HG03095 (cell line): Measurements from ENCODE around the gene MTUS2.
"Not testable (repeated sequence)": the region's sequence is repeated elsewhere in the genome, so short reads cannot be mapped to it uniquely, and the experiment has no call there.

Experiments used
- ATAC-seq: cut with Tn5 transposase; IDR thresholded peaks from one replicate; pipeline ENCODE4 v1.9.1; 2021; ENCODE audit warnings: moderate library complexity; ENCODE audit not compliant: unreplicated experiment

MTUS2 gene

DNA sequence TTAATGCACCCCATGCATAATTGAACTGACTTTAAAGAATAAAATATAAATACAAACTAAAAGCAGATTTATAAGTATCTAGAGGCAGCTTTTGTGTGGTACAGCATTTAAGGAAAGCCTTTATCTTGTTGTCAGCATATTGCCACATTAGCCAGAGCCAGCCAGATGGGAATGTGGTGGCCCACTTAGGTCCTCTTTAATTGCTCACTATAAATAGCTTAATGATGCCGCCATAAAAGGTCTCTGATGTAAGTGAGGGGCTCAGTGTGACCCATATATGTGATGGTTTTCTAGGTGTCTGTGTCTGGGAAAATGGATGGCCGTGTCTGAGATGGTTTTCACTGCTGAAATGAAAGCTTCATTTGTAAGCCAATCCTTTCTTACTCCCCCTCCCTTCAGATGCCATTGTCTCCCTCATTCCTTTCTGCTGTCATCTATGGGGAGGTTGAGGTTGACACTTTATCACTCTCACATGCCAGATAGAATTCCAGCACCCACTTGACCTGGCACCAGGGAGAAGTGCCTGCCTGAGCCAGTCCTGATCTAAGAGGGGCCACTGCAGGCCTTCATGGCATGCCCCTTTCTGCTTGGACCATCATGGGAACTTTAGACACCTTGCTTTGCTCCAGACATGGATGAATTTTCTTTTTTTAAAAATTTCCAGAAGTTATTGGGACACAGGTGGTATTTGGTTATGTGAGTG lies 135.3 kb downstream of the MTUS2 start:
- ATAC-seq, result no peak

DNA sequence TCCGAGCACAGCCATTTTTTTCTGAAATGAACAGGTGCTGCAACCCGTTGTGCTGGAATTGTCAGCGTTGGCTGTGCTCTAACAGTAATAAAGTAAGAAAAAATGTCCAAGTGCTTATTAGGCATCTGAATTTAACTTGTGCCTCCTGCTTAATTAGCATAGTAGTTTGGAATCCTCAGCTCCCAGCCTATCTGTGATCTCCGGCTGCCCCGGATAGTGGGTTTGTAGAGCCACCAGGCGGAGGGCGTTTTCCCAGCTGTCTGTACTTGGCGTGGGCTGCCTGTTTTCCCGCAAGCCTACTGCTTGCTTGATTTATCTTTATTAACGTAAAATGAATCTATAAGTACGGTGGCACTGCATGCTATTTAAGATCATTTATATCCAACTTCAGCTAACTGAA lies 137.9 kb downstream of the MTUS2 start:
- no peak for ATAC-seq

DNA sequence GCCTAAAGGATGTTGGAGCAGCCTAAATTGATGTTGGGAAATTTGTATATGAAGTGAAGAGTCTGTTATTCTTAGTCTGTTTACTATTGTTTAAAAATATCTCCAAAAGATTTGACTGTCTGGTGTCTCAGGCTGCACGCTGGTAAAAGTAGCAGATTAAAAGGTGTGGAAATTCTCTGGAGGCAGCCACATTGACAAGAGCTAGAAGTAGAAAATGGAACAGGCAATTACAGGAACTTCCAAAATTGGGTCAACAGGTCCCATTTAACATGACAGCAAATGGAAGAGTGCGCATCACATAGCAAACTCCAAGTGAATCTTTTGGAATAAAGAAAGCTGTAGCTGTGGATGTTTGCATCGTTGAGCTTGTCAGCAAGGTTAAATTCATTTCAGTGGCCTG lies 138.3 kb downstream of the MTUS2 start:
- no peak for ATAC-seq

DNA sequence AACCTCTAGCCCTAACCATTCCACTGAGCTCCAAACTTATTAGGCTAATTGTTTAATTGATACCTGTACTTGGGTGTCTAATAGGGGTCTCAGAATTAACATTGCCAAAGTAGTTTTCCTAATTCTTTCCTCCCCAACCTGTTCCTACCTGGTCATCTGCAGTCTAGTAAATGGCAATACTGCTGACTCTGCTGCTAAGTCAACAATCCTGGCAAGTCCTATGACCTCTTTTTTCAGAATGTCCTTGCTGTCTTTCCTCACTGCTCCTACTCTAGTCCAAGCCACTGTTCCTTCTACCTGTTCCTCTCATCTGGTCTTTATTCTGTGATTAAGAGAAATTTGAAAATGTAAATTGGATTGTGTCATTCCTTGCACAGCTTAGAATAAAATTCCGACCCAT lies 143.9 kb downstream of the MTUS2 start:
- ATAC-seq, result no peak

DNA sequence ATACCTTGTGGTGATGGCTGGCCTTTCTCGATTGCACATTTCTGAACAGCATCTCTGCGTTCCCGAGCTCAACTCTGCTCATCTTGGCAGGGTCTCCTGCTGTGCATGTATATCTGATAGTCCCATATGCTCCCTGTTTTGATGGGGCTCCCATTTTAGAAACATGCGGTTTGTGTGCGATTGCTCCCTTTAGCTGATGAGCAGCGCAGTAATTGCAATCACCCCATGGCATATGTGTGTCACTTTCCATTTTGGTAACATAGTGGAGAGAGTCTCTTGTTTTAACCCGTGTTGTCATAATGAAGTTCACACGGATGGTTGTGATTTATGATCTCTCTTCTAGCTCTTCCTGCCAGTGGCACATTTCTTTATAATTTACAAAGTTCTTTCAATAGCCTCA lies 144.7 kb downstream of the MTUS2 start:
- no peak for ATAC-seq

DNA sequence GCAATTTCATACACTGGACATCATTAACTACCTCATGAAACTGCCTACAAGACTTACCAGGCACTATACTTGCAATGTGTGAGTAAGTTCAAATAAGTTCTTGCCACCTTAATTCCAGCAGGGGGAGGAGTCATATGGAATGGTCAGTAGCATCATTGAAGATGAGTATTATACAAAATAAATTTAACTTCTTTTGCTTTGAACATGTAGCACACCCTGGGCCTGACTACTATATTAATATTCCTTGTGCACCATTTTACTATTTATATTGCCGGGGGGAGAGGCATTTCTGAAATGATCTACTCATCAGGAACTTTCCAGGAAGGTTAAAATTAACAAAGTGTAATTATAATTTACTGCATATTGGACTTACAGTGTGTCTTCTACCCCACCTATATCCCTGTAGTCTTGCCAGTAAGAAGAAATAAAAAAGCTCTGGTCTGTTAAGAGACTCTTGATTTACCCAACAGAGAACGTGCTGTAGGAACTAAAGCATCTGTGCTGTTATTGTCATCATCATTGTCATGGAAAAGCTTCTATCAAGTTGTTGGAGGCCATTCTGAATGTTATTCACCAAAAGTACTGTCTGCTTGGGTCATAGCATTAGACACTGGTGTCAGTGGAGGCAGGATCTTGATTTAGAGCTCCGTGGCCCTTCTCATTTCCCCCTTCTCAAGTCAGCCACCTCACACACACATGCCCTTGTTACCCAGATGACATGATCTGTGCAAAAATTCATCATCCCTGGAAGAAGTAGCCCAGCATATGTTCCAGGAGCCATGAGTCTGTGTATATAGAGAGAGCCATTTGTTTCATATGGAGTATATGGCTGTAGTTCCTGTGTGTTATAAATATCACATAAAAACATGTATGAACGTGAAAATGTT lies 147.1 kb downstream of the MTUS2 start:
- ATAC-seq, result no peak

DNA sequence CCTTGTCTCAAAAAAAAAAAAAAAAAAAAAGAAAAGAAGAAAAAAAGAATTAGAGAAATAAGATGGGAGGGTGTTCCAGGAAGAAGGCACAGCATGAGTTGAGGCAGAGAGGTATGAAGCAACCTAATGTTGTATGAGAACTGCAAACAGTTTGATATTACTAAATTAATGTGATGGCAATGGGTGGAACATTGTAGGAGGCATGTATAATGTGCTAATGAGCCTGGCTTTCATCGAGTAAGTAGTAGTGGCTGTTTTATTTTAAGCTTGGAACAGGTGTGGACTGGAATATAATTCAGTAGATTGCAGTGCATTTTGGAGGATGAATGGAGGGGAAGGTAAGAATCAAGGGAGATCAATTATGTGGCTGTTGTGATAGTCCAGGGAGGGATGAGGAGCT lies 156.1 kb downstream of the MTUS2 start:
- no peak for ATAC-seq

DNA sequence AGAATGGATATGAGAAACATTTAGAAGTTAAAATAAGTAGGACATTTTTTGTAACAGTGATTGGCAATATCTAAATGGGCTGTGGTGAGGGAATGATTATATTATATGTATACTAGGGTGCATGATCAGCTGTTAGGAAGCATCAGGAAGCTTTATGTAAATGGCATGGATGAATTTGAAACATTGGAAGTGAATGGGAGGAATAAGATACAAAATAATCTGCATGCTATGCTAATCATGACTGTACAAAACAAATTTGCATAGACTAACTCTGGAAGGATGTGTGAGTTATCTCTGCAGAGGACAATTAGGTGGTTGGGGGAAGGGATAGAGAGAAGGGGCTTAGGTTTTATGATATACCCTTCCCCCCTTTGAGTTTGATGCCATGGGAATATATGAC lies 156.5 kb downstream of the MTUS2 start:
- ATAC-seq, result no peak

DNA sequence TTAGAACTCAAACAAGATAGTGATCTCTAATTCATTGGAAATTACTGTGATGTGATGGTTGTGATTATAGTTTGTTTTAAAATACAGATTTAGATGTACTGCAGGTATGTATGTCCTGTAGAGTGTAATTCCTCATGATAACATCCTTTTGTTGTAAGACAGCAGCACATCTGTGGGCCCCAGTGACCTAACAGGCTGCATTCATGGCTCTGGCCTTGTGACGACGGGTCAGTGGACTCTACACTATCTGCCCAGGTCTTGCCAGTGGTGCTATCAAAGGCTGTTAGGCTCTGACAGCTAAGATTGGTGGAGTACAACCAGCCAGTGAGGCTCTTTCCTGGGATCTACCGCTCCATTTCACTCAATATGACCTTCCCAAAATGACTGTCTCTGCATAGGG lies 158.4 kb downstream of the MTUS2 start:
- no peak for ATAC-seq

DNA sequence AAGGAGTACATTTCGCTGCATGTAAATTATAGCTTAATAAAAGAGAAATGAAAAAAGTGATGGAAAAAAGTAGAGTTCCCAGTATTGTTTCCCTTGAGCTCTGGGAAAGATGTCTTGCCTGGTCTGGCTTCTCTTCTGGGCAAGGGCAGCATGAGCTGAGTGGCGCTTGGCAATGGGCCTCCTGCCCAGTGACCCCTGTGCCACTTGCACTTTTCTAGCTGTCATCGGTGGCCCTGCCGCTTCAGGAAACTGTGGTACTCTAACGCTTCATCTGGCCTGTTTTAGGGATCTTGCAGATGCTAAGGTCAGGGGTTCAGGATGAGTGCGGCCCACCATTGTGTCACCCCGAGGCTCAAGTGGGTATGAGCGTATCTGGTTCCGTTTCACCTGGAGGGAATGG lies 161.4 kb downstream of the MTUS2 start:
- ATAC-seq, result no peak

DNA sequence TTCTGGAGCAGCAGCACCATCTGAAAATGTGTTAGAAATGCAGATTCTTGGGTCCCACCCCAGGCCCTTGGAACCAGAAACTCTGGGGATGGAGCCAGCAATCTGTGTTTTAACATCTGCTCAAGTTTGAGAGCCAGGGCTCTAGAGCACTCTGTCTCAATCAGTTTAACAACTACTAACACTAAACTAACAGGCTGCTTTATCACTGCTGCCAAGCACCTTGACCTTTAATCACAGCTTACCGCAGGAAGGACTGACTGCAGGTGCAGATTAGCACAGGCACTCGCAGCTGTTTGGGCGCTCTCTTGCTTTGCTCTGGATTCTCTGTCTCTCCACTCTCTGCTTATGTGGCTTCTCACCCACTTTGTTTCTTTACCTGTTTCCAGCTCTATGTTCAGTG lies 163.5 kb downstream of the MTUS2 start:
- no peak for ATAC-seq

DNA sequence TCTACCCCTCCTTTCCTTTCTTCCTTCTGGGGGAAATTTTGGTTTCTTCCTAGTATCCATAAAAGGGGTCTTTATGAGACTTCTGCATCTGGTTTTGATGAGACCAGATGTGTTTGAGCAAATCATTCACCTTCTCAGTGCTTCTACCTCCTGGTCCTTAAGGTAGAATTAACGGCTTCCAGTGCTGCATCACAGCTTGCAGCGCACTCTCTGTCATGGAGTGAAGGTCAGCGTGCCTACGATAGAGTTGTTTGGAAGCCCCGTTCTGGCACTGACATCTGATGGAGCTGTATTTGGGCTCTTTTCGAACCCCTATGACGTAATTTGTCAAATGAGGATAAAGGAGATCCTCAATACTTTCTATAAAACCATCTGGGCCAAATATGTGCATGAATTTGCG lies 164.2 kb downstream of the MTUS2 start:
- ATAC-seq, result no peak

DNA sequence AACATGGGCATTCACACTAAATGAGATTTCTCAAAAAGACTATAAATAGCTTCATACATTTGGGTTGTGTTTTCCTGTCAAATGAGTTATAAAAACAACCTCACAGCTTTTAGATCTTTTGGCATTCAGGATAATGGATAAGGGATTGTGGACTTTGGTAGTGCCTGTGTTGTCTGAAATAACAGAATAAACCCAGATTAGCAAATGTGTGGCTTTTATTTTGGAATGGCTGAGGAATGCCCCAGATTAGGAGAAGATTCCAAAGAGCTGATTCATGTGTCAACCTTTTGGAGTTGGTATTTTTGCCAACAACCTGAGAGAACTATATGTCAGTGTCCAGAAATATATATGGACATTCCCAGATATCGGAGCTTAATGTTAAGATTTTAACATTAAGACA lies 164.7 kb downstream of the MTUS2 start:
- no peak for ATAC-seq

DNA sequence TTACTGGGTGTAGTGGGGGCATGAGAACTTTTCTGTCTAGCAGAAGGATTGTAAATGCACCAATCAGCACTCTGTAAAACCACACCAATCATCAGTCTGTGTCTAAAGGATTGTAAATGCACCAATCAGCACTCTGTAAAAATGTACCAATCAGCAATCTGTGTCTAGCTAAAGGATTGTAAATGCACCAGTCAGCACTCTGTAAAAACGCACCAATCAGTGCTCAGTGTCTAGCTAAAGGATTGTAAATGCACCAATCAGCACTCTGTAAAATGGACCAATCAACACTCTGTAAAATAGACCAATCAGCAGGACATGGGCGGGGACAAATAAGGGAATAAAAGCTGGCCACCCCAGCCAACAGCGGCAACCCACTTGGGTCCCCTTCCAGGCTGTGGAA lies 170.2 kb downstream of the MTUS2 start:
- ATAC-seq, result not testable (repeated sequence)

DNA sequence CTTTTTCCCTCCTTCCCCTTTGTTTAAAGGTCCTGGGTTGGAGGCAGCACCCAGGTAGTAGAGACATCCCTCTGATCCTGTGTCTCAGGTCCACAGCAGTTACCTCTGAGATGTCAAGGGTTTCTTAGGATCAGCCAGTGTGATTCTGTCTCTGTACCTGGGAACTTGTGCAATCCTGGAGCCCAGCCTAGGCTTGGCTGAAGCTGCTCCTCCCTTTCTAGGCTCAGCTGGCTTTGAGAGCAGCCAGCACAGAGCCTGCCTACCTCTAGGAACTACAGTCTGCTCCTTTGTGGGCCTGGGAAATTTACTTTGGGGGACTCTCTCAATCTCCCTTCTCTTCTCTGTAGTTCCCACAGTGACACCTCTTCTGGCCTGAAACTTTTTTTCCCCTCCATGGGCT lies 171.6 kb downstream of the MTUS2 start:
- no peak for ATAC-seq

DNA sequence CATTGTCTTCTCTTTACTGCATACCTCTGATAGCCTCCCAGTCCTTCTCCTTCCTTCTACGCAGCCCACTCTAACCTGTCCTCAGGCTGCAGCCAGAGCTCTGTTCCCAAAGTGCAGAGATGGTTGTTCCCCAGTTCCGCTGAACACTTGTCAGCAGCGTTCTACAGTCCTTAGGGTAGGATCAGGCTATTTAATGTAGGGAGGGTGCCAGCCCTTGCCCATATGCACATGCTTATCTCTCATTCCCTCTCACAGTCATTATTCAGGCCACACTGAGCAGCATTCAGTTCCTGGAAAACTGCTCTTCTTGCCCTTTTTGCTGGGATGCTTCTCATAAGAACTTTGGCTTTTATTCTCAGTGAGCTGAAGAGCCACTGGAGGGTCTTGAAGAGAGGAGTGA lies 180.7 kb downstream of the MTUS2 start:
- ATAC-seq, result no peak

DNA sequence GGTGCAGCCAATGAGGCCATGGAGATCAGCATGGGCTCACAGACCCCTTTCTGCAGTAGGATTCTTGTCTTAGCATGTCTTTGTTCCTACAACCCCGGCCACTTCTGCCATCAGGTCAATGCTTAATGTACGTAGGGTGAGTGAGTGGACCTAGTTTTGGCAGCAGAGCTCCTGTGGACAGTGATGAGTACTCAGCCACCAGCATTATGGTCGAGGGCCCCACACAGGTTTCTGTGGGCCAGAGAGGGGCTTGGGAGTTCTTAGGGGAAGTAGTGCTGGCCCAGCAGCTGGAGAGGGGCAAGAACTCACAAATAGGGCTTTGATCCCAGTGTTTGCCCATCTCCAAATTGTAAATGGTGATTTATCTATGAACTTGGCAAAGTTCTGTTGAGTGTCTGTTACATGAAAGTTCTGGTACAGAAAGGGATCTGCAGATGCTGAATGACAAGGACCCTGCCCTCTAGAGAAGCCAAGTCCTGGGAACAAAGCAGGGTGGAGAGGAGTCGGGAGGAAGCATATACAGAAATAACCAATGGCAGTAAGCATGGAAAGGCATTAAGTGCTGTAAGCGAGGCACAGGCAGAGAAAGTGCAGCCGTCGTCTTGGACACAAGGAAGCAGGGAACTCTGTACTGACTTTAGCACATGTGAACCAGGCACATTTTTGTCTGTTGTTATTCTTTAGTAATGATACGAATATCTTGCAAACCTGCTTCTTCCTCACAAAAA lies 185.1 kb downstream of the MTUS2 start:
- ATAC-seq, result no peak

DNA sequence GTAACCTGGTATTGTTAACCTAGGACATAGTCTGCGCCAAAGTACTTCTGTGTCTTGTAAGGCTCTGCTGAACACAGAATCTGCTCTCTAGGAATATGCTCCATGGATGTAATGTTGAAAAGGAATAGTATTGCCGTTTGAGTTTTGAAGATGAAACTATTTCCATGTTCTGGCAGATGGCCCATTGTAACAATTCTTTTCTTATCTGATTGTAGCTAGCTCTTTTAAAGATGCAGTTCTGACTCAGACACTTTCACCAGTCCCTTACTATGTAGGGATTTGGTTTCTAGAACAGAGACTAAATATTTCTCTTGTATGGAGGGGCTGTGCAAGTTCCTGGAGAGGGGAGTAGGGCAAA lies 185.6 kb downstream of the MTUS2 start:
- no peak for ATAC-seq

DNA sequence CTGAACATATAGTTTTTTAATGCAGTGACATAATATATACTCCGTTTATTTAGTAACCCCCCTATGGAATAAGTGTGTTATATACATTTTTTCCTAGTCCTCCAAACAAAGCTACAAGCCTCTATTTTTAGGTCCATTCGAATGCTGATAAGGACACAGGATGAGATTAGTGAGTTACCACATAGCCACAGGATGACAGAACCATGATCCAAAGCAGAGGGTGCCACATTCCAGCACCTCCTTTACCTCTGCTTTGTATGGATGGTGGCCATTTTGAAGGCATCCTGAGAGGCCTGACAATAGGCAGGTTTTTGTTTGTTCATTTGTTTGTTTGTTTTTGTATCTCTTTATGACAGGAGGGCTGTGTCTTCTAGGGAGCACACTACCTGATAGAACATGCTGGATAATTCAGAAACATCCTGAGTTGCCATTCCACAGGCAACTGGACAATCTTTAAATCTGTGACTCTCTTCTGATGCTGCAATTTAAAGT lies 186.3 kb downstream of the MTUS2 start:
- ATAC-seq, result no peak

DNA sequence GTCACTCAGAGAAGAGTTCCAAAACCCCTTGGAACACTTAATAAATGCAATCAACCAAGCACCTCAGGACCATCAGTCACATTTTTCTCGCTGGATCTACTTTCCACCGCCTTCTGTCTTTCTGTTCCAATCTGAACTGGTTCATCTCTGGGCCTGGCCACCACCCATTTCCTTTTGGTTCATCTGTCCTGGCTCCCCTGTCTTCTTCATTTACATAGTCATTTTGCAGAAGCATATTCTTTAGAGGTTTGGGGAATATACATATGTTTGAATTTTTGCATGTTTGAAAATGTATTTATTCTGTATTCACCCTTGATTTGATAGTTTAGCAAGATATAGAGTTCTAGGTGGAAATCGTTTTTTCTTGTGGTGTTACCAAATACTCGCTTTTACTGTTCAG lies 188.2 kb downstream of the MTUS2 start:
- ATAC-seq, result no peak

DNA sequence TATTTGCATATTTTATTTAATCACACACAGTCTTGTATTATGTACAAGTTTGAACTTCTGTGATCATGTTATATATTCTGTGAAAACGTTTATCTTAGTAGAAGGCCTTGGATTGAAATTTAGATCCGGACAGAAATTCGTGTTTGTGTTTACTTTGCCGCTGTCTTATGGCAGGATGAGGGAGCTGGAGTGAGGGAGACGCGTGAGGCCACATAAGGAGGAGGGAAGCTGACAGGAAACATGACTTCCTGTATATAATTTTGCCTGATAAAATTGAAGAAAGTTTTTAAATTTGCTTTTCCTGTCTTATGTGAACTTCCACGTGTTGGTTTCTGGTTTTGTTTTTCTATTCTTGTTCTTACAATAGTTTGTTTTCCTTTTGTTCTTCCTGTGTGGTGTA lies 200.2 kb downstream of the MTUS2 start:
- no peak for ATAC-seq

DNA sequence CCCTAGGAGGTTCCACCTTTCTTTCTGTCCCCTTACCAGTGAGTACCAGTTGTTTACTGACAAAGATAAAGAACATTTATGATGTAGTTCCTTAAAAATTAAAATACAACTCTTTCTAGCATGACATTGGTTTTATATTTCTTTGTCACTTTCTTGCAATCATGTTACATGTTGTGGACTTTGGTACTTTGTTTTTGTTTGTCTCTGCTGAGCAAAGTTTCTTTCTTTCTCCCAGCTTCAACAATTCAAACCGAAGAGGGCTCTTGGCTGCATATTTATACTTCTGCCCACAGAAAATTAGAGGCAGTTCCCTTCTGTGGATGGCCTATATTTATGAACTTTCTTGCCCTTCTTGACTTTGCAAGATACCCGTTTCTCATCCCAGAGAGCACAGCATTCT lies 201.2 kb downstream of the MTUS2 start:
- no peak for ATAC-seq
